ENCODE data around the gene NEK6. TPM values are rescaled to one million over a fixed set of nuclear protein-coding genes. Genes with fewer than 3 reads are reported as not detected.

The NEK6 gene
- total and polyA plus RNA-seq, 9 of the 15 experiments (the other 6 are each of a cell fraction or from before 2014, with no cell fraction given): 3.1 to 19.0 (median 8.4) TPM

GRCh38 chr9:124364141-124364540 is 106.4 kb downstream of the NEK6 start:
- ChIA-PET CTCF (ENCODE audit: low intra/inter-chr PET ratio) (no interaction called here), POLR2A (no interaction called here)
- H4K20me1 ChIP-seq (replicated peaks; ENCODE audit: control insufficient read depth, insufficient read depth, low read length): peaks cover 40% of the 10 kb centered on the region
- no peak for FAIRE-seq
- TF ChIP-seq RBM17 (IDR thresholded peaks at IDR 0.05; ENCODE audit: borderline replicate concordance, low read depth, low read length): no peak
- no peak for TF ChIP-seq PHF21A (IDR thresholded peaks at IDR 0.05; ENCODE audit: borderline replicate concordance, low read depth)
- TF ChIP-seq PTTG1 (tag; IDR thresholded peaks at IDR 0.05; ENCODE audit: low read depth): no peak
- TF ChIP-seq PKNOX1 (IDR thresholded peaks at IDR 0.05): no peak
- TF ChIP-seq RAD21 (CRISPR knock-in tag; conservative IDR thresholded peaks at IDR 0.05 in 1 of 2, IDR thresholded peaks at IDR 0.05 in 1 of 2): no peak
- TF ChIP-seq ZNF24 (IDR thresholded peaks at IDR 0.05): no peak
- no peak for TF ChIP-seq ZBTB40 (IDR thresholded peaks at IDR 0.05)
- no peak for TF ChIP-seq ZBTB40 (CRISPR knock-in tag; IDR thresholded peaks at IDR 0.05)
- no peak for TF ChIP-seq MAX (CRISPR knock-in tag; IDR thresholded peaks at IDR 0.05)
- H3K9ac ChIP-seq (ENCODE audit: insufficient read depth in 1 of 2, low read depth in 2 of 2, low read length in 2 of 2): no peak overlapping the region; a peak in 1 of 4 replicates
- intact Hi-C loops (cut with micrococcal nuclease): no loop called here
- WGBS (ENCODE audit: insufficient coverage, low coverage, missing lambda C conversion rate): 94% methylated on average over 4 of the region's 4 CpGs
- peaks cover 4 to 20% of the 10 kb centered on the region in 2 experiments for H3K4me1 ChIP-seq (replicated peaks in 1 of 2; ENCODE audit: control insufficient read depth in 2 of 2, insufficient read depth in 2 of 2, low read length in 2 of 2)
- peaks cover 48% of the 10 kb centered on the region; the same call in 2 of the 3 replicates for H3K36me3 ChIP-seq (ENCODE audit: control insufficient read depth, insufficient read depth, low read length)
- BruUV-seq (replicated peaks): no TSS peak
- H2AFZ ChIP-seq (ENCODE audit: low read depth, low read length): no peak overlapping the region
- in situ Hi-C loops (cut with MboI): no loop called here
- no peak for ATAC-seq
- H3K4me2 ChIP-seq (ENCODE audit: insufficient read depth, low read length): no peak overlapping the region
- H3K9me3 ChIP-seq (replicated peaks; ENCODE audit: control insufficient read depth, insufficient read depth, low read depth, low read length): no peaks in the 10 kb centered on the region
- no peak overlapping the region for H3K4me3 ChIP-seq
- H3K9me1 ChIP-seq (ENCODE audit: control insufficient read depth, insufficient read depth, low read length): peaks cover 4% of the 10 kb centered on the region
- H3K27me3 ChIP-seq (ENCODE audit: control insufficient read depth in 2 of 2, insufficient read depth in 2 of 2, low read length in 2 of 2): no peaks in the 10 kb centered on the region
- H3K27ac ChIP-seq (ENCODE audit: extremely low read depth, low read depth, low read length): no peak overlapping the region
- H3K79me2 ChIP-seq (ENCODE audit: control insufficient read depth, insufficient read depth, low read length): peaks cover 96% of the 10 kb centered on the region
- DNase-seq (ENCODE audit: extremely low read depth in 1 of 4, low spot score in 3 of 4): no peak

Data from K562 (cell line).